H9 (cell line): Measurements from ENCODE around the gene WFDC12. TPM values are rescaled to one million over a fixed set of nuclear protein-coding genes. Genes with fewer than 3 reads are reported as not detected.

Experiments
- DNase-seq: peaks from one replicate; pipeline ENCODE4 v3.0.0-alpha.2; 2017
- H2AFZ ChIP-seq: one replicate; pipeline ENCODE4 v1.6.1; 2013; ENCODE audit warnings: mild to moderate bottlenecking, low read length, control low read depth, moderate library complexity
- H2AK5ac ChIP-seq: 2 replicates; pipeline ENCODE4 v1.6.1; 2013; ENCODE audit warnings: low read length, control low read depth, mixed read lengths; ENCODE audit not compliant: insufficient read length
- H2BK120ac ChIP-seq: one replicate; pipeline ENCODE4 v1.6.1; 2013; ENCODE audit warnings: low read depth, mild to moderate bottlenecking, low read length, control low read depth, inconsistent platforms; ENCODE audit not compliant: poor library complexity, severe bottlenecking
- H2BK12ac ChIP-seq: 2 replicates; pipeline ENCODE4 v1.6.1; 2013; ENCODE audit warnings: low read length, control low read depth, mixed read lengths, low read depth; ENCODE audit not compliant: insufficient read length
- H2BK15ac ChIP-seq: 2 replicates; pipeline ENCODE4 v1.6.1; 2013; ENCODE audit warnings: low read depth, low read length, control low read depth
- H2BK20ac ChIP-seq: one replicate; pipeline ENCODE4 v1.6.1; 2013; ENCODE audit warnings: low read depth, mild to moderate bottlenecking, low read length, control low read depth, inconsistent platforms; ENCODE audit not compliant: poor library complexity, severe bottlenecking
- H2BK5ac ChIP-seq: 2 replicates; pipeline ENCODE4 v1.6.1; 2013; ENCODE audit warnings: low read length, control low read depth, mixed read lengths; ENCODE audit not compliant: insufficient read length
- H3K14ac ChIP-seq: 2 replicates; pipeline ENCODE4 v1.6.1; 2013; ENCODE audit warnings: low read length, control low read depth; ENCODE audit not compliant: insufficient read depth
- H3K18ac ChIP-seq: 2 replicates; pipeline ENCODE4 v1.6.1; 2013; ENCODE audit warnings: low read depth, mild to moderate bottlenecking, mixed read lengths, low read length, control low read depth; ENCODE audit not compliant: insufficient read length
- H3K23ac ChIP-seq: 2 replicates; pipeline ENCODE4 v1.6.1; 2013; ENCODE audit warnings: low read length, control low read depth, mixed read lengths, low read depth; ENCODE audit not compliant: insufficient read length
- H3K23me2 ChIP-seq: 2 replicates; pipeline ENCODE4 v1.6.1; 2013; ENCODE audit warnings: low read depth, mild to moderate bottlenecking, mixed read lengths, low read length, control low read depth; ENCODE audit not compliant: insufficient read length, poor library complexity, severe bottlenecking
- H3K27ac ChIP-seq: 2 replicates; pipeline ENCODE4 v1.5.1; 2013; ENCODE audit warnings: low read length, control low read depth, mixed read lengths, low read depth; ENCODE audit not compliant: insufficient read length
- H3K27me3 ChIP-seq: 2 replicates; pipeline ENCODE4 v1.6.1; 2013; ENCODE audit warnings: low read length, control low read depth, inconsistent platforms; ENCODE audit not compliant: insufficient read depth
- H3K4ac ChIP-seq: 2 replicates; pipeline ENCODE4 v1.6.1; 2013; ENCODE audit warnings: low read depth, mild to moderate bottlenecking, control low read depth, inconsistent platforms, low read length, moderate library complexity
- H3K4me1 ChIP-seq: 2 replicates; pipeline ENCODE4 v1.6.1; 2013; ENCODE audit warnings: low read length, control low read depth, inconsistent platforms; ENCODE audit not compliant: insufficient read depth
- H3K4me2 ChIP-seq: 2 replicates; pipeline ENCODE4 v1.6.1; 2013; ENCODE audit warnings: low read length, control low read depth, mixed read lengths; ENCODE audit not compliant: insufficient read length, insufficient read depth
- H3K56ac ChIP-seq: 2 replicates; pipeline ENCODE4 v1.6.1; 2013; ENCODE audit warnings: low read depth, mild to moderate bottlenecking, mixed read lengths, low read length, control low read depth; ENCODE audit not compliant: insufficient read length
- H3K79me1 ChIP-seq: 2 replicates; pipeline ENCODE4 v1.6.1; 2013; ENCODE audit warnings: low read depth, mild to moderate bottlenecking, moderate library complexity, low read length, control low read depth, inconsistent platforms; ENCODE audit not compliant: insufficient read depth, poor library complexity, severe bottlenecking
- H3K79me2 ChIP-seq: 2 replicates; pipeline ENCODE4 v1.6.1; 2013; ENCODE audit warnings: low read length, control low read depth, inconsistent platforms; ENCODE audit not compliant: insufficient read depth
- H3K9ac ChIP-seq: 2 replicates; pipeline ENCODE4 v1.6.1; 2013; ENCODE audit warnings: low read length, control low read depth, mixed read lengths; ENCODE audit not compliant: insufficient read length; ENCODE audit errors: extremely low read depth
- H3K9me3 ChIP-seq: one replicate; pipeline ENCODE4 v1.6.1; 2013; ENCODE audit warnings: low read depth, low read length, inconsistent platforms; ENCODE audit not compliant: control insufficient read depth
- H3T11ph ChIP-seq: one replicate; pipeline ENCODE4 v1.6.1; 2013; ENCODE audit warnings: mild to moderate bottlenecking, low read length, control low read depth, inconsistent platforms
- H4K20me1 ChIP-seq: one replicate; pipeline ENCODE4 v1.6.1; 2013; ENCODE audit not compliant: control insufficient read depth, insufficient read length, insufficient read depth
- H4K5ac ChIP-seq: 2 replicates; pipeline ENCODE4 v1.6.1; 2013; ENCODE audit warnings: low read depth, mild to moderate bottlenecking, mixed read lengths, low read length, control low read depth; ENCODE audit not compliant: insufficient read length
- H4K8ac ChIP-seq: replicated peaks from 2 replicates; pipeline ENCODE4 v1.6.1; 2013; ENCODE audit warnings: low read length, control low read depth, mixed read lengths, low read depth; ENCODE audit not compliant: insufficient read length
- H4K91ac ChIP-seq: 2 replicates; pipeline ENCODE4 v1.6.1; 2013; ENCODE audit warnings: low read depth, mild to moderate bottlenecking, moderate library complexity, mixed read lengths, low read length, control low read depth; ENCODE audit not compliant: insufficient read length
- H3K27ac Mint-ChIP-seq, 3 experiments: 2 replicates in 2 of 3; 3 replicates in 1 of 3; pipeline ENCODE4 v1.8.0; 2020 to 2021; ENCODE audit warnings: mixed read lengths in 3 of 3, mild to moderate bottlenecking in 1 of 3, moderate library complexity in 1 of 3
- H3K27me3 Mint-ChIP-seq: 2 replicates; pipeline ENCODE4 v1.8.0; 2021; ENCODE audit warnings: low read depth, mild to moderate bottlenecking, moderate library complexity, mixed read lengths
- H3K36me3 Mint-ChIP-seq, 3 experiments: 2 replicates in 2 of 3; 3 replicates in 1 of 3; pipeline ENCODE4 v1.8.0; 2020 to 2021; ENCODE audit warnings: low read depth in 3 of 3, mixed read lengths in 3 of 3; ENCODE audit not compliant: insufficient read depth in 1 of 3
- H3K4me1 Mint-ChIP-seq, 2 experiments: 2 replicates each; pipeline ENCODE4 v1.8.0; 2020; ENCODE audit warnings: mixed read lengths in 2 of 2
- H3K4me3 Mint-ChIP-seq, 2 experiments: 2 replicates in 1 of 2; 3 replicates in 1 of 2; pipeline ENCODE4 v1.8.0; 2020 to 2021; ENCODE audit warnings: mild to moderate bottlenecking in 2 of 2, mixed read lengths in 2 of 2, moderate library complexity in 1 of 2
- H3K9me3 Mint-ChIP-seq, 2 experiments: 2 replicates in 1 of 2; 3 replicates in 1 of 2; pipeline ENCODE4 v1.8.0; 2020; ENCODE audit warnings: mild to moderate bottlenecking in 2 of 2, mixed read lengths in 2 of 2, moderate library complexity in 1 of 2
- CTCF ChIP-seq: fragments of 200-600 bp; sonication (generic); conservative IDR thresholded peaks from 3 replicates; pipeline ENCODE4 v1.8.0; 2021; ENCODE audit warnings: antibody characterized with exemption, mild to moderate bottlenecking
- WGBS: extraction: QIAGEN DNeasy Blood & Tissue Kit; methylation state at CpG from one replicate; pipeline ENCODE4 v1.1.7; 2013; ENCODE audit warnings: missing lambda C conversion rate, low lambda C conversion rate, mixed read lengths; ENCODE audit not compliant: insufficient read length; ENCODE audit errors: extremely low coverage; 5-methylcytosine and 5-hydroxymethylcytosine counted together
- total RNA-seq: library from RNA; stranded (reverse); gene quantifications from 2 replicates; pipeline ENCODE4 v1.2.1, GENCODE V29; 2021

The WFDC12 gene
- total RNA-seq, 1 experiment from 2014 or later = not detected

GRCh38 chr20:45083127-45083526, 41.1 kb downstream of the WFDC12 start:
- peaks cover 5 to 8% of the 10 kb centered on the region in 2 experiments for H3K4me1 Mint-ChIP-seq
- no peak overlapping the region for H2BK20ac ChIP-seq
- no peaks in the 10 kb centered on the region for H3K4me1 ChIP-seq
- H3K27me3 ChIP-seq = no peaks in the 10 kb centered on the region
- H2BK120ac ChIP-seq = no peak overlapping the region
- no peak overlapping the region for H3K27ac Mint-ChIP-seq
- no peak overlapping the region for H3K27ac ChIP-seq
- no peak overlapping the region for H3K56ac ChIP-seq
- no peak overlapping the region for H3T11ph ChIP-seq
- H2AK5ac ChIP-seq = no peak overlapping the region
- H3K14ac ChIP-seq = no peak overlapping the region
- H3K79me1 ChIP-seq = no peaks in the 10 kb centered on the region
- H3K27me3 Mint-ChIP-seq = no peaks in the 10 kb centered on the region
- no peak overlapping the region for H3K23ac ChIP-seq
- H2BK5ac ChIP-seq = no peak overlapping the region
- no peak overlapping the region for H2BK12ac ChIP-seq
- H3K36me3 Mint-ChIP-seq = peaks cover 20 to 46% (median 30%) of the 10 kb centered on the region in 3 experiments
- no peak overlapping the region for H3K18ac ChIP-seq
- no peak for TF ChIP-seq CTCF
- H2AFZ ChIP-seq = no peak overlapping the region
- H3K4me3 Mint-ChIP-seq = no peak overlapping the region
- no peaks in the 10 kb centered on the region for H4K20me1 ChIP-seq
- H3K79me2 ChIP-seq = no peaks in the 10 kb centered on the region
- no peak overlapping the region for H4K91ac ChIP-seq
- H3K4me2 ChIP-seq = no peak overlapping the region
- no peak overlapping the region for H4K5ac ChIP-seq
- no CpG with 5 or more reads among the region's 1 CpG for whole genome bisulfite sequencing
- H2BK15ac ChIP-seq = no peak overlapping the region
- no peak overlapping the region for H3K9ac ChIP-seq
- H3K23me2 ChIP-seq = no peaks in the 10 kb centered on the region
- DNase-seq = no peak
- H4K8ac ChIP-seq = no peak overlapping the region
- H3K9me3 ChIP-seq = peaks cover 6% of the 10 kb centered on the region
- no peak overlapping the region for H3K4ac ChIP-seq
- peaks cover 5 to 10% of the 10 kb centered on the region in 2 experiments; a peak in 4 of 5 replicates for H3K9me3 Mint-ChIP-seq
